K562 (cell line): ENCODE results near the gene HEMGN. TPM values are rescaled to one million over a fixed set of nuclear protein-coding genes. Genes with fewer than 3 reads are reported as not detected.

Experiments used
- CHCHD3 ChIP-seq: fragments of 250-450 bp; sonication (Bioruptor Pico); IDR thresholded peaks from 2 replicates; pipeline ENCODE4 v2.1.2; 2022; ENCODE audit warnings: mild to moderate bottlenecking
- E2F4 ChIP-seq: sonication (generic); formaldehyde crosslinking; IDR thresholded peaks from 2 replicates; pipeline ENCODE4 v1.8.0; 2022; ENCODE audit warnings: mild to moderate bottlenecking, low read depth, missing genetic modification reagents
- ELK3 ChIP-seq: fragments of 450-650 bp; formaldehyde crosslinking; IDR thresholded peaks from 2 replicates; pipeline ENCODE4 v1.4.0; 2020; ENCODE audit warnings: mild to moderate bottlenecking
- GATA2 ChIP-seq: sonication (generic); formaldehyde crosslinking; IDR thresholded peaks from 2 replicates; pipeline ENCODE4 v1.4.0; 2020; ENCODE audit warnings: mild to moderate bottlenecking, missing genetic modification reagents
- KLF10 ChIP-seq: fragments of 250-450 bp; sonication (Bioruptor Pico); IDR thresholded peaks from 2 replicates; pipeline ENCODE4 v1.6.1; 2021; ENCODE audit warnings: matching md5 sums
- MAX ChIP-seq: sonication (generic); formaldehyde crosslinking; IDR thresholded peaks from 2 replicates; pipeline ENCODE4 v1.9.0; 2022; ENCODE audit warnings: mild to moderate bottlenecking, missing genetic modification reagents
- MECOM ChIP-seq: fragments of 250-450 bp; sonication (Bioruptor Pico); IDR thresholded peaks from 2 replicates; pipeline ENCODE4 v1.8.0; 2022; ENCODE audit warnings: inconsistent platforms
- NFE2 ChIP-seq: IDR thresholded peaks from 2 replicates; pipeline ENCODE4 v1.6.1; 2014; ENCODE audit warnings: antibody characterized with exemption, low read depth
- PRPF4 ChIP-seq: fragments of 200-400 bp; formaldehyde crosslinking; IDR thresholded peaks from one replicate; pipeline ENCODE4 v1.6.1; 2017; ENCODE audit warnings: low read length, low read depth, mild to moderate bottlenecking; ENCODE audit not compliant: insufficient read depth, poor library complexity, severe bottlenecking
- PTBP1 ChIP-seq: fragments of 200-400 bp; formaldehyde crosslinking; IDR thresholded peaks from 2 replicates; pipeline ENCODE4 v1.6.1; 2017; ENCODE audit warnings: low read depth, low read length
- SAFB ChIP-seq: fragments of 200-400 bp; formaldehyde crosslinking; IDR thresholded peaks from 2 replicates; pipeline ENCODE4 v1.6.1; 2017; ENCODE audit warnings: low read depth, low read length, borderline replicate concordance
- SNRNP70 ChIP-seq: fragments of 200-400 bp; formaldehyde crosslinking; optimal IDR thresholded peaks from 2 replicates; pipeline ENCODE3; 2017; ENCODE audit warnings: low read depth, low read length
- TARDBP ChIP-seq: fragments of 450-650 bp; IDR thresholded peaks from 2 replicates; pipeline ENCODE4 v1.6.1; 2016
- ZFX ChIP-seq: sonication (generic); formaldehyde crosslinking; IDR thresholded peaks from 2 replicates; pipeline ENCODE4 v1.8.0; 2022; ENCODE audit warnings: mild to moderate bottlenecking, missing genetic modification reagents, moderate library complexity
- ZNF23 ChIP-seq: fragments of 250-450 bp; sonication (Bioruptor Pico); IDR thresholded peaks from 2 replicates; pipeline ENCODE4 v1.4.0; 2020; ENCODE audit warnings: mild to moderate bottlenecking
- ZNF583 ChIP-seq: fragments of 250-450 bp; sonication (Bioruptor Pico); IDR thresholded peaks from 2 replicates; pipeline ENCODE4 v1.4.0; 2020
- ZNF639 ChIP-seq, 2 experiments: fragments of 200-800 bp in 1 of 2; sonication (Bioruptor generic) in 1 of 2; sonication (generic) in 1 of 2; formaldehyde crosslinking in 1 of 2; IDR thresholded peaks in 1 of 2; conservative IDR thresholded peaks in 1 of 2; 2 replicates each; pipeline versions ENCODE4 v1.5.0 to v1.6.1; 2016 to 2020; ENCODE audit warnings: missing compliant biosample characterization in 1 of 2, missing genetic modification characterization in 1 of 2, missing genetic modification reagents in 1 of 2
- ZNF79 ChIP-seq: fragments of 250-450 bp; sonication (Bioruptor Pico); IDR thresholded peaks from 2 replicates; pipeline ENCODE4 v1.4.0; 2020; ENCODE audit warnings: low read depth, mild to moderate bottlenecking, moderate library complexity
- polyA plus RNA-seq, 8 experiments: library from polyadenylated mRNA; depleted of rRNA in 4 of 8; stranded (reverse) in 5 of 8; unstranded in 3 of 8; fragments of >200 nt; fragmentation: Nextera tagmentation in 2 of 8; fragmentation: Illumina TruSeq in 1 of 8; extraction: Ambion mirVana in 2 of 8; extraction: Trizol in 1 of 8; gene quantifications; 2 replicates each; pipeline versions ENCODE4 v1.2.1 to v1.2.3, GENCODE V29; 2011 to 2014; ENCODE audit warnings: inconsistent platforms in 1 of 8, missing spikeins in 1 of 8
- total RNA-seq, 7 experiments: library from RNA; depleted of rRNA in 6 of 7; stranded (reverse); fragments of >200 nt in 6 of 7; fragmentation: Illumina TruSeq in 2 of 7; extraction: Trizol in 2 of 7; gene quantifications; 2 replicates each; pipeline versions ENCODE4 v1.2.1 to v1.2.3, GENCODE V29; 2011 to 2021; ENCODE audit warnings: low replicate concordance in 1 of 7
- TF ChIP-seq, protein P1 (sequence below): sonication (generic); formaldehyde crosslinking; IDR thresholded peaks from 2 replicates; pipeline ENCODE4 v1.8.1; 2023; ENCODE audit warnings: missing genetic modification reagents, mild to moderate bottlenecking, borderline replicate concordance

HEMGN gene
- total and polyA plus RNA-seq, 9 of the 15 experiments (the other 6 are each of a cell fraction or from before 2014, with no cell fraction given) = 56.3 to 258 (median 137) TPM

DNA sequence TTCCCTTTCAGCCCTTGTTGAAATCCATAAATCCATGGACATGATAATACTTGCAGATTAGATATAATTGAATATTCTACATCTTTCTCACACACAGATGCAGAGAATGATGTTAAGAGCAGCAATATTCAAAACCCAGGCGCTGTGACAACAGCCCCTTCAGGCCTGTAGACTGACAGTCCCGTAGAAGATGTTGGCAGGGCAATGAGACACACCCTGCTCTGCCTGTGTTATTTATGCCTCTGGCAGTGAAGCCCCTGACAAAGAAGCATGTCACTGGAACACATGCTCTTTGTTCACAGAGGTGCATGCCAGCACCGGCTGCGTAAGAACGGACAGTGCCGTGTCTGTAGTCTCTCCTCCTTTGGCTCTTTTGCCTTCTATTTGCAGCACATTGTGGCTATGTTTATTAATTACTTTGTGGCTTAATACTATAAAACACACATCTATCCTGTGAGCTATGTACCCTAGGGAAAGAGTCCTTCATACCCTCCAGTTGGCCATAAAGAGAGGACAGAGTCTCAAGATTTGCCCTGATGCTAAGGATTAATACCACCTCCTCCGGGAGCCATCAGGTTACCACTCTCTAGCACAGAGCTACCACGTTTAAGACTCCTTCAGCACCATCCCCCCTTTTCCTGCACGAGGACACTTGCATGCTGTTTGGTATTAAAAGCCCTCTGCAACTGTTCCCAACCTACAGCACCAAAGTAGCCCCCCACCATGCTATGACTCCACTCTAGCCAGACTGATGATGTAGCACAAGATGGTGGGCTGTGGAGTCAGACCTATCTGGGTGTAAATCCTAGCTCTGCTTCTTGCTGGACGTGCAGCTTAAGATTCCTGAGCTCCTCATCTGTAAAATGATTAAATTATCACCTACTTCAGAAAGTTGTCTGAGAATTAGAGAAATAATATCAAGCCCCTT lies 43.2 kb upstream of the HEMGN start (continued):
- TF ChIP-seq, protein P1, sequence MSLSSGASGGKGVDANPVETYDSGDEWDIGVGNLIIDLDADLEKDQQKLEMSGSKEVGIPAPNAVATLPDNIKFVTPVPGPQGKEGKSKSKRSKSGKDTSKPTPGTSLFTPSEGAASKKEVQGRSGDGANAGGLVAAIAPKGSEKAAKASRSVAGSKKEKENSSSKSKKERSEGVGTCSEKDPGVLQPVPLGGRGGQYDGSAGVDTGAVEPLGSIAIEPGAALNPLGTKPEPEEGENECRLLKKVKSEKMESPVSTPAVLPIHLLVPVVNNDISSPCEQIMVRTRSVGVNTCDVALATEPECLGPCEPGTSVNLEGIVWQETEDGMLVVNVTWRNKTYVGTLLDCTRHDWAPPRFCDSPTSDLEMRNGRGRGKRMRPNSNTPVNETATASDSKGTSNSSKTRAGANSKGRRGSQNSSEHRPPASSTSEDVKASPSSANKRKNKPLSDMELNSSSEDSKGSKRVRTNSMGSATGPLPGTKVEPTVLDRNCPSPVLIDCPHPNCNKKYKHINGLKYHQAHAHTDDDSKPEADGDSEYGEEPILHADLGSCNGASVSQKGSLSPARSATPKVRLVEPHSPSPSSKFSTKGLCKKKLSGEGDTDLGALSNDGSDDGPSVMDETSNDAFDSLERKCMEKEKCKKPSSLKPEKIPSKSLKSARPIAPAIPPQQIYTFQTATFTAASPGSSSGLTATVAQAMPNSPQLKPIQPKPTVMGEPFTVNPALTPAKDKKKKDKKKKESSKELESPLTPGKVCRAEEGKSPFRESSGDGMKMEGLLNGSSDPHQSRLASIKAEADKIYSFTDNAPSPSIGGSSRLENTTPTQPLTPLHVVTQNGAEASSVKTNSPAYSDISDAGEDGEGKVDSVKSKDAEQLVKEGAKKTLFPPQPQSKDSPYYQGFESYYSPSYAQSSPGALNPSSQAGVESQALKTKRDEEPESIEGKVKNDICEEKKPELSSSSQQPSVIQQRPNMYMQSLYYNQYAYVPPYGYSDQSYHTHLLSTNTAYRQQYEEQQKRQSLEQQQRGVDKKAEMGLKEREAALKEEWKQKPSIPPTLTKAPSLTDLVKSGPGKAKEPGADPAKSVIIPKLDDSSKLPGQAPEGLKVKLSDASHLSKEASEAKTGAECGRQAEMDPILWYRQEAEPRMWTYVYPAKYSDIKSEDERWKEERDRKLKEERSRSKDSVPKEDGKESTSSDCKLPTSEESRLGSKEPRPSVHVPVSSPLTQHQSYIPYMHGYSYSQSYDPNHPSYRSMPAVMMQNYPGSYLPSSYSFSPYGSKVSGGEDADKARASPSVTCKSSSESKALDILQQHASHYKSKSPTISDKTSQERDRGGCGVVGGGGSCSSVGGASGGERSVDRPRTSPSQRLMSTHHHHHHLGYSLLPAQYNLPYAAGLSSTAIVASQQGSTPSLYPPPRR = no peak
- no peak for TF ChIP-seq KLF10 (CRISPR knock-in tag)
- TF ChIP-seq ZNF23 (CRISPR knock-in tag) = no peak
- TF ChIP-seq CHCHD3 (CRISPR knock-in tag) = no peak
- TF ChIP-seq E2F4 (CRISPR knock-in tag) = no peak
- TF ChIP-seq TARDBP = no peak
- peak; percentile 43; the same call in 1 of the 2 replicates for TF ChIP-seq MAX (CRISPR knock-in tag)
- no peak for TF ChIP-seq NFE2
- no peak for TF ChIP-seq PRPF4
- TF ChIP-seq MECOM = no peak
- no peak for TF ChIP-seq GATA2 (CRISPR knock-in tag)
- no peak for TF ChIP-seq ELK3 (CRISPR knock-in tag)
- no peak for TF ChIP-seq PTBP1
- 0 out of 2 replicates have a peak, but pooled peaks have one; percentile 8 for TF ChIP-seq ZNF583 (CRISPR knock-in tag)
- TF ChIP-seq SNRNP70 = no peak
- no peak for TF ChIP-seq ZNF79 (CRISPR knock-in tag)
- TF ChIP-seq SAFB = no peak
- peak in 1 of 2 experiments; percentile 66; a peak in 1 of 4 replicates for TF ChIP-seq ZNF639 (CRISPR knock-in tag; conservative IDR thresholded peaks at IDR 0.05 in 1 of 2, IDR thresholded peaks at IDR 0.05 in 1 of 2)
- TF ChIP-seq ZFX (CRISPR knock-in tag) = peak; percentile 60
